DOHH2 (cell line): Measurements from ENCODE around the gene MYO10.

Experiments
- EZH2phosphoT487 ChIP-seq: fragments of 200-600 bp; sonication (generic); IDR thresholded peaks from 2 replicates; pipeline ENCODE4 v1.6.1; 2017; ENCODE audit warnings: borderline replicate concordance, mild to moderate bottlenecking, antibody characterized with exemption, low read length, moderate library complexity, mixed read lengths
- TF ChIP-seq, protein P1 (sequence below): fragments of 200-600 bp; sonication (generic); IDR thresholded peaks from one replicate; pipeline ENCODE4 v1.5.1; 2014; ENCODE audit warnings: antibody characterized with exemption, mild to moderate bottlenecking, low read depth, low read length; ENCODE audit not compliant: poor library complexity, severe bottlenecking

DNA sequence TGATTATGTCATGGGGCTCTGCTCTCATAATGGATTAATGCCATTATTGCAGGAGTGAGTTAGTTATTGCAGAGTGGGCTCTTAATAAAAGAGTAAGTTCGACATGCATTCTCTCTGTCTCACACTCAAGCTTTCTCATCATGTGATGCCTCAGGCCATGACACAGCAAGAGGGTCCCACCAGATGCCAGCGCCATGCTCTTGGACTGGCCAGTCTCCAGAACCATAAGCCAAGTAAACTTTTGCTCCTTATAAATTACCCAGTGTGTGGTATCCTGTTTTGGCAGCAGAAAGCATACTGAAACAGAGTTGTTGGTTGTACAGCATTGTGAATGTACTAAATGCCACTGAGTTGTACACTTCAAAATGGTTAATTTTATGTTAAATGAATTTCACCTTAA, 138.1 kb downstream of the MYO10 start:
- TF ChIP-seq, protein P1, sequence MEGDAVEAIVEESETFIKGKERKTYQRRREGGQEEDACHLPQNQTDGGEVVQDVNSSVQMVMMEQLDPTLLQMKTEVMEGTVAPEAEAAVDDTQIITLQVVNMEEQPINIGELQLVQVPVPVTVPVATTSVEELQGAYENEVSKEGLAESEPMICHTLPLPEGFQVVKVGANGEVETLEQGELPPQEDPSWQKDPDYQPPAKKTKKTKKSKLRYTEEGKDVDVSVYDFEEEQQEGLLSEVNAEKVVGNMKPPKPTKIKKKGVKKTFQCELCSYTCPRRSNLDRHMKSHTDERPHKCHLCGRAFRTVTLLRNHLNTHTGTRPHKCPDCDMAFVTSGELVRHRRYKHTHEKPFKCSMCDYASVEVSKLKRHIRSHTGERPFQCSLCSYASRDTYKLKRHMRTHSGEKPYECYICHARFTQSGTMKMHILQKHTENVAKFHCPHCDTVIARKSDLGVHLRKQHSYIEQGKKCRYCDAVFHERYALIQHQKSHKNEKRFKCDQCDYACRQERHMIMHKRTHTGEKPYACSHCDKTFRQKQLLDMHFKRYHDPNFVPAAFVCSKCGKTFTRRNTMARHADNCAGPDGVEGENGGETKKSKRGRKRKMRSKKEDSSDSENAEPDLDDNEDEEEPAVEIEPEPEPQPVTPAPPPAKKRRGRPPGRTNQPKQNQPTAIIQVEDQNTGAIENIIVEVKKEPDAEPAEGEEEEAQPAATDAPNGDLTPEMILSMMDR, result no peak
- TF ChIP-seq EZH2phosphoT487, result no peak
